ENCODE data around the gene GID8. TPM values are rescaled to one million over a fixed set of nuclear protein-coding genes. Genes with fewer than 3 reads are reported as not detected.
"Not testable (repeated sequence)": the region's sequence is repeated elsewhere in the genome, so short reads cannot be mapped to it uniquely, and the experiment has no call there.

GID8 gene
- total RNA-seq, 1 donor from 2014 or later = 57.1 TPM

- DNase-seq (ENCODE audit: low spot score in 2 of 2) = peak; percentile 68 to 69
- no peak for FAIRE-seq
These were observed 16.1 kb downstream of the GID8 start for GRCh38 chr20:62953839-62954703.

GRCh38 chr20:62955519-62956386, 17.8 kb downstream of the GID8 start:
- DNase-seq (ENCODE audit: low spot score in 2 of 2) = no peak
- no peak for FAIRE-seq

GRCh38 chr20:62956387-62957135, 18.6 kb downstream of the GID8 start:
- DNase-seq (ENCODE audit: low spot score in 2 of 2) = no peak

GRCh38 chr20:62957136-62958117, 19.5 kb downstream of the GID8 start:
- DNase-seq (ENCODE audit: low spot score in 2 of 2) = no peak
- no peak for FAIRE-seq

More at GRCh38 chr20:62956387-62957135, 18.6 kb downstream of the GID8 start:
- FAIRE-seq = no peak

GRCh38 chr20:62958388-62959100, 20.6 kb downstream of the GID8 start:
- FAIRE-seq (no peak), DNase-seq (ENCODE audit: low spot score in 2 of 2) (no peak)

- FAIRE-seq = no peak
- no peak for DNase-seq (ENCODE audit: low spot score in 2 of 2)
These were observed 21.4 kb downstream of the GID8 start for GRCh38 chr20:62959101-62959971.

GRCh38 chr20:62959998-62960436, 22.1 kb downstream of the GID8 start:
- FAIRE-seq (no peak), DNase-seq (ENCODE audit: low spot score in 2 of 2) (no peak)

GRCh38 chr20:62960446-62961309, 22.7 kb downstream of the GID8 start:
- not testable (repeated sequence) for DNase-seq (ENCODE audit: low spot score in 2 of 2); FAIRE-seq

- DNase-seq (ENCODE audit: low spot score in 2 of 2) = no peak
These were observed 23.4 kb downstream of the GID8 start for GRCh38 chr20:62961310-62961783.

GRCh38 chr20:62961799-62962198, 23.9 kb downstream of the GID8 start:
- FAIRE-seq (no peak), DNase-seq (ENCODE audit: low spot score in 2 of 2) (no peak)

More at GRCh38 chr20:62961310-62961783, 23.4 kb downstream of the GID8 start:
- no peak for FAIRE-seq

GRCh38 chr20:62962221-62962879, 24.4 kb downstream of the GID8 start:
- DNase-seq (ENCODE audit: low spot score in 2 of 2) (no peak), FAIRE-seq (no peak)

GRCh38 chr20:62962891-62963613, 25.1 kb downstream of the GID8 start:
- no peak for FAIRE-seq

GRCh38 chr20:62963614-62964397, 25.9 kb downstream of the GID8 start:
- FAIRE-seq = no peak
- no peak for DNase-seq (ENCODE audit: low spot score in 2 of 2)

More at GRCh38 chr20:62962891-62963613, 25.1 kb downstream of the GID8 start:
- no peak for DNase-seq (ENCODE audit: low spot score in 2 of 2)

- no peak for DNase-seq (ENCODE audit: low spot score in 2 of 2)
- FAIRE-seq = no peak
These were observed 26.8 kb downstream of the GID8 start for GRCh38 chr20:62964700-62965099.
